IMR-90 (cell line): ENCODE results near the gene DDX60. TPM values are rescaled to one million over a fixed set of nuclear protein-coding genes. Genes with fewer than 3 reads are reported as not detected.

ENCODE experiments used
- ATAC-seq: fragments of 200-7000 bp; cut with Tn5 transposase; 2 replicates; pipeline ENCODE4 v1.9.1; 2020; ENCODE audit warnings: low read depth, mild to moderate bottlenecking, moderate library complexity
- BruUV-seq: library from RNA; stranded (reverse); fragments of 400-500 nt; replicated peaks from 2 replicates; lab custom pipeline; 2021; lab: Mats Ljungman, UMichigan
- CTCF ChIA-PET: fragments of 300-600 bp; formaldehyde crosslinking; extraction: SDS; loops from one replicate; lab custom pipeline; 2021; ENCODE audit warnings: antibody characterized with exemption; lab: Yijun Ruan, JAX
- POLR2A ChIA-PET: fragments of 300-600 bp; sonication (Branson Sonifier 250); formaldehyde crosslinking; loops from one replicate; lab custom pipeline; 2022; ENCODE audit warnings: antibody characterized with exemption; ENCODE audit not compliant: unreplicated experiment; lab: Charles Lee
- DNase-seq: peaks from one replicate; pipeline ENCODE4 v3.0.0; 2013
- H2AFZ ChIP-seq: replicated peaks from 2 replicates; pipeline ENCODE3; 2013; ENCODE audit warnings: low read length, mild to moderate bottlenecking; ENCODE audit not compliant: poor library complexity
- H2AK5ac ChIP-seq: 2 replicates; pipeline ENCODE4 v1.6.1; 2013; ENCODE audit warnings: low read depth, low read length, inconsistent platforms
- H2AK9ac ChIP-seq: replicated peaks from 2 replicates; pipeline ENCODE3; 2013; ENCODE audit warnings: mild to moderate bottlenecking, low read depth, low read length, moderate library complexity; ENCODE audit not compliant: poor library complexity
- H2BK120ac ChIP-seq: 2 replicates; pipeline ENCODE4 v1.6.1; 2013; ENCODE audit warnings: low read depth, low read length, inconsistent platforms
- H2BK15ac ChIP-seq: 3 replicates; pipeline ENCODE4 v1.6.1; 2013; ENCODE audit warnings: low read depth, low read length, inconsistent platforms
- H2BK20ac ChIP-seq: 2 replicates; pipeline ENCODE4 v1.6.1; 2013; ENCODE audit warnings: low read depth, mild to moderate bottlenecking, inconsistent platforms, low read length, moderate library complexity
- H2BK5ac ChIP-seq: 2 replicates; pipeline ENCODE4 v1.6.1; 2013; ENCODE audit warnings: mild to moderate bottlenecking, low read depth, low read length, inconsistent platforms; ENCODE audit not compliant: poor library complexity, severe bottlenecking
- H3K14ac ChIP-seq: replicated peaks from 2 replicates; pipeline ENCODE4 v1.6.1; 2013; ENCODE audit warnings: low read depth, low read length, inconsistent platforms
- H3K18ac ChIP-seq: 2 replicates; pipeline ENCODE4 v1.6.1; 2013; ENCODE audit warnings: low read depth, low read length, control low read depth
- H3K23ac ChIP-seq: 2 replicates; pipeline ENCODE4 v1.6.1; 2013; ENCODE audit warnings: low read depth, low read length, inconsistent platforms
- H3K27ac ChIP-seq: 2 replicates; pipeline ENCODE4 v1.5.1; 2013; ENCODE audit warnings: mild to moderate bottlenecking, control low read depth, low read length; ENCODE audit not compliant: insufficient read depth
- H3K27me3 ChIP-seq: 2 replicates; pipeline ENCODE4 v1.6.1; 2013; ENCODE audit warnings: low read length; ENCODE audit not compliant: control insufficient read depth, insufficient read depth
- H3K36me3 ChIP-seq: 2 replicates; pipeline ENCODE4 v1.6.1; 2013; ENCODE audit warnings: low read length, mixed read lengths; ENCODE audit not compliant: control insufficient read depth, insufficient read depth
- H3K4ac ChIP-seq: 2 replicates; pipeline ENCODE4 v1.6.1; 2013; ENCODE audit warnings: low read depth, low read length, inconsistent platforms
- H3K4me1 ChIP-seq: 2 replicates; pipeline ENCODE4 v1.6.1; 2013; ENCODE audit warnings: low read length, mixed read lengths; ENCODE audit not compliant: control insufficient read depth, insufficient read depth
- H3K4me2 ChIP-seq: 2 replicates; pipeline ENCODE4 v1.6.1; 2013; ENCODE audit warnings: low read depth, mild to moderate bottlenecking, control low read depth, low read length, moderate library complexity
- H3K4me3 ChIP-seq: 2 replicates; pipeline ENCODE4 v1.5.1; 2013; ENCODE audit warnings: low read depth, mild to moderate bottlenecking, control low read depth, low read length, moderate library complexity; ENCODE audit not compliant: insufficient read depth
- H3K56ac ChIP-seq: 2 replicates; pipeline ENCODE4 v1.6.1; 2013; ENCODE audit warnings: low read length, inconsistent platforms; ENCODE audit not compliant: insufficient read depth; ENCODE audit errors: extremely low read depth
- H3K79me1 ChIP-seq, 2 experiments: 2 replicates each; pipeline ENCODE4 v1.6.1; 2013; ENCODE audit warnings: low read length in 2 of 2, inconsistent platforms in 1 of 2, low read depth in 1 of 2
- H3K9ac ChIP-seq: 2 replicates; pipeline ENCODE4 v1.6.1; 2013; ENCODE audit warnings: low read depth, low read length, control low read depth
- H3K9me1 ChIP-seq: 2 replicates; pipeline ENCODE4 v1.6.1; 2013; ENCODE audit warnings: low read length, inconsistent platforms; ENCODE audit not compliant: insufficient read depth
- H3K9me3 ChIP-seq: 2 replicates; pipeline ENCODE4 v1.6.1; 2013; ENCODE audit warnings: low read length; ENCODE audit not compliant: control insufficient read depth, insufficient read depth
- H4K20me1 ChIP-seq: 2 replicates; pipeline ENCODE4 v1.6.1; 2013; ENCODE audit warnings: low read length, inconsistent platforms; ENCODE audit not compliant: insufficient read depth
- H4K5ac ChIP-seq: 2 replicates; pipeline ENCODE4 v1.6.1; 2013; ENCODE audit warnings: mild to moderate bottlenecking, low read depth, low read length, control low read depth
- H4K8ac ChIP-seq, 2 experiments: 2 replicates each; pipeline ENCODE4 v1.6.1; 2013; ENCODE audit warnings: low read depth in 2 of 2, low read length in 2 of 2, control low read depth in 1 of 2, inconsistent platforms in 1 of 2
- H4K91ac ChIP-seq: 2 replicates; pipeline ENCODE4 v1.6.1; 2013; ENCODE audit warnings: low read depth, low read length, inconsistent platforms; ENCODE audit not compliant: insufficient read depth
- MAFK ChIP-seq: IDR thresholded peaks from 2 replicates; pipeline ENCODE4 v1.6.1; 2012; ENCODE audit warnings: low read depth, low read length, improper control_type of control experiment
- MXI1 ChIP-seq: IDR thresholded peaks from 2 replicates; pipeline ENCODE4 v1.6.1; 2012; ENCODE audit warnings: low read depth, mild to moderate bottlenecking, low read length, moderate library complexity, borderline replicate concordance
- RCOR1 ChIP-seq: IDR thresholded peaks from 2 replicates; pipeline ENCODE4 v1.6.1; 2012; ENCODE audit warnings: mild to moderate bottlenecking, low read length, improper control_type of control experiment; ENCODE audit not compliant: insufficient replicate concordance
- WGBS, 2 experiments: methylation state at CpG; one replicate each; pipeline versions ENCODE4 v1.1.5 to v1.1.7; 2013; ENCODE audit warnings: missing lambda C conversion rate in 2 of 2; ENCODE audit not compliant: insufficient read length in 1 of 2; ENCODE audit errors: extremely low coverage in 2 of 2; 5-methylcytosine and 5-hydroxymethylcytosine counted together
- dilution Hi-C: fragments of 300-500 bp; cut with HindIII; formaldehyde crosslinking; loops from one replicate; pipeline ENCODE4 v1.14.3; 2018; ENCODE audit warnings: low sequenced_read_pairs; ENCODE audit not compliant: unreplicated experiment
- in situ Hi-C: fragments of 300-500 bp; cut with MboI; formaldehyde crosslinking; loops from 3 replicates; pipeline ENCODE4 v1.14.3; 2019; ENCODE audit warnings: low sequenced_read_pairs, inconsistent platforms, mixed read lengths
- intact Hi-C: fragments of 100-400 bp; cut with micrococcal nuclease; formaldehyde crosslinking; loops from 2 replicates; pipeline ENCODE4 v1.10.0; 2022
- polyA plus RNA-seq, 3 experiments: library from polyadenylated mRNA; depleted of rRNA; stranded (reverse); fragments of >200 nt; gene quantifications; 2 replicates each; pipeline ENCODE4 v1.2.3, GENCODE V29; 2012; ENCODE audit warnings: low replicate concordance in 1 of 3
- total RNA-seq: library from RNA; depleted of rRNA; stranded (reverse); fragments of >200 nt; gene quantifications from 2 replicates; pipeline ENCODE4 v1.2.3, GENCODE V29; 2012
- TF ChIP-seq, protein P1 (sequence below): conservative IDR thresholded peaks from 2 replicates; pipeline ENCODE4 v1.5.1; 2012; ENCODE audit warnings: mild to moderate bottlenecking, low read depth, low read length, improper control_type of control experiment

The DDX60 gene
- total and polyA plus RNA-seq, 2 of the 4 experiments (the other 2 are of a cell fraction): 3.1 to 6.6 TPM

DNA sequence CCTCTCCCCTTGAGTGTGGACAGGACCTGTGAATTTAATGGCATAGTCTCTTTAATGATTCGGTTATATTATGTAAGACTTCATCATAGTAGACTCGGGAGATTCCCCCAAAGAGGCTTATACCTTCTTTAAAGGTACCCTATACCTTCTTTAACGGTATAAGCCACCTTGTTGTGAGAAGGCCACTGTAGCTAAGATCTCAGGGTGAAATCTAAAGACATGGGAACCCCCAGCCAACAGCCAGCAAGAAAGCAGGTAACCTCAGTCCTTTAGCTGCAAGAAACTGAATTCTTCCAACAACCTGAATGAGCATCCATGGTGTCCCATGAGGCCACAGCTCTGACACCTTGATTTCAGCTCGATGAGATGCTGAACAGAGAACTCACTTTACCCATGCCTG, 931 bp downstream of the DDX60 start:
- Histone ChIP-seq H3K4ac (peak overlapping the region; percentile 51), H4K20me1 (no peaks in the 10 kb centered on the region), H3K79me1 (no peaks in the 10 kb centered on the region), H4K91ac (no peak overlapping the region), H3K23ac (0 out of 2 replicates have a peak overlapping the region, but pooled peaks have one; percentile 13), H3K4me2 (peak overlapping the region; percentile 41; the same call in 1 of the 2 replicates), H3K27ac (no peak overlapping the region), H3K9ac (peak overlapping the region; percentile 46; the same call in 1 of the 2 replicates), H4K8ac (peak overlapping the region; percentile 37 to 64; a peak in 3 of 4 replicates), H3K14ac (no peak overlapping the region), H2AK9ac (no peak overlapping the region), H2BK5ac (no peak overlapping the region), H2AFZ (peak overlapping the region; percentile 58), H4K5ac (peak overlapping the region; percentile 57), H2BK15ac (no peak overlapping the region), H2AK5ac (no peak overlapping the region), H3K18ac (no peak overlapping the region), H2BK120ac (no peak overlapping the region), H3K36me3 (no peaks in the 10 kb centered on the region), H3K27me3 (no peaks in the 10 kb centered on the region), H3K9me1 (no peaks in the 10 kb centered on the region), H3K4me1 (no peaks in the 10 kb centered on the region), H3K56ac (no peak overlapping the region), H2BK20ac (no peak overlapping the region), H3K9me3 (no peaks in the 10 kb centered on the region), H3K4me3 (no peak overlapping the region)
- 83% methylated on average over 1 of the region's 4 CpGs; no CpG with 5 or more reads in 1 of the 2 experiments for WGBS, 2 experiments
- dilution Hi-C loops: no loop called here
- BruUV-seq: no TSS peak
- in situ Hi-C loops: no loop called here
- intact Hi-C loops: loop anchor here (2.0 to 10.0 kb wide), 5 partner anchors 135 to 597 kb away; partner anchors contain the start of gene DDX60L
- ChIA-PET CTCF (no interaction called here), POLR2A (no interaction called here)
- DNase-seq: no peak
- TF ChIP-seq, protein P1, sequence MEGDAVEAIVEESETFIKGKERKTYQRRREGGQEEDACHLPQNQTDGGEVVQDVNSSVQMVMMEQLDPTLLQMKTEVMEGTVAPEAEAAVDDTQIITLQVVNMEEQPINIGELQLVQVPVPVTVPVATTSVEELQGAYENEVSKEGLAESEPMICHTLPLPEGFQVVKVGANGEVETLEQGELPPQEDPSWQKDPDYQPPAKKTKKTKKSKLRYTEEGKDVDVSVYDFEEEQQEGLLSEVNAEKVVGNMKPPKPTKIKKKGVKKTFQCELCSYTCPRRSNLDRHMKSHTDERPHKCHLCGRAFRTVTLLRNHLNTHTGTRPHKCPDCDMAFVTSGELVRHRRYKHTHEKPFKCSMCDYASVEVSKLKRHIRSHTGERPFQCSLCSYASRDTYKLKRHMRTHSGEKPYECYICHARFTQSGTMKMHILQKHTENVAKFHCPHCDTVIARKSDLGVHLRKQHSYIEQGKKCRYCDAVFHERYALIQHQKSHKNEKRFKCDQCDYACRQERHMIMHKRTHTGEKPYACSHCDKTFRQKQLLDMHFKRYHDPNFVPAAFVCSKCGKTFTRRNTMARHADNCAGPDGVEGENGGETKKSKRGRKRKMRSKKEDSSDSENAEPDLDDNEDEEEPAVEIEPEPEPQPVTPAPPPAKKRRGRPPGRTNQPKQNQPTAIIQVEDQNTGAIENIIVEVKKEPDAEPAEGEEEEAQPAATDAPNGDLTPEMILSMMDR: no peak
- TF ChIP-seq RCOR1 (no peak), MXI1 (no peak), MAFK (no peak)
- ATAC-seq: no peak
